HG03354 (cell line): Measurements from ENCODE around the gene FANCI.

Source experiments
- ATAC-seq: cut with Tn5 transposase; IDR thresholded peaks from one replicate; pipeline ENCODE4 v1.9.1; 2021; ENCODE audit warnings: mild to moderate bottlenecking; ENCODE audit not compliant: unreplicated experiment, poor library complexity, severe bottlenecking

FANCI gene

GRCh38 chr15:89329329-89330084 is 85.7 kb downstream of the FANCI start:
- no peak for ATAC-seq

- ATAC-seq = no peak
Measured at GRCh38 chr15:89330119-89330518, 86.3 kb downstream of the FANCI start.

- no peak for ATAC-seq
Measured at GRCh38 chr15:89330881-89331595, 87.3 kb downstream of the FANCI start.

- no peak for ATAC-seq
Measured at GRCh38 chr15:89332446-89332845, 88.7 kb downstream of the FANCI start.

- ATAC-seq = no peak
Measured at GRCh38 chr15:89333011-89333860, 89.5 kb downstream of the FANCI start.

- no peak for ATAC-seq
Measured at GRCh38 chr15:89333959-89334509, 90.3 kb downstream of the FANCI start.

GRCh38 chr15:89334510-89335297 is 90.9 kb downstream of the FANCI start, which contains the start of gene POLG:
Gene POLG, minus strand, starts transcription at chr15:89334824. Its CDS starts 1,070 bp downstream, at chr15:89333754.
- ATAC-seq = peak; percentile 91

GRCh38 chr15:89335298-89336041 is 91.7 kb downstream of the FANCI start:
- peak; percentile 30 for ATAC-seq

GRCh38 chr15:89338036-89338435 is 94.3 kb downstream of the FANCI start:
- no peak for ATAC-seq

- no peak for ATAC-seq
Measured at GRCh38 chr15:89340573-89340972, 96.8 kb downstream of the FANCI start.

GRCh38 chr15:89341316-89342005 is 97.7 kb downstream of the FANCI start:
- no peak for ATAC-seq

GRCh38 chr15:89342840-89343239 is 99.1 kb downstream of the FANCI start:
- ATAC-seq = no peak

GRCh38 chr15:89345248-89345647 is 101.5 kb downstream of the FANCI start:
- ATAC-seq = no peak

- ATAC-seq = no peak
Measured at GRCh38 chr15:89346516-89347231, 102.9 kb downstream of the FANCI start.

- ATAC-seq = no peak
Measured at GRCh38 chr15:89349206-89349558, 105.4 kb downstream of the FANCI start.

- ATAC-seq = no peak
Measured at GRCh38 chr15:89352476-89352875, 108.7 kb downstream of the FANCI start.

- ATAC-seq = no peak
Measured at GRCh38 chr15:89353991-89354390, 110.2 kb downstream of the FANCI start.
